Posterior vena cava (tissue), 2 donors: ENCODE results near the gene CD55. TPM values are rescaled to one million over a fixed set of nuclear protein-coding genes. Genes with fewer than 3 reads are reported as not detected.
"Not testable (repeated sequence)": the region's sequence is repeated elsewhere in the genome, so short reads cannot be mapped to it uniquely, and the experiment has no call there.

Source experiments
- DNase-seq: peaks from one replicate; pipeline ENCODE4 v3.0.0-alpha.2; 2020; ENCODE audit warnings: low spot score
- intact Hi-C, 2 donors: fragments of 100-400 bp; cut with DNase I; formaldehyde crosslinking; loops; one replicate each; pipeline versions ENCODE4 v1.14.1 to v1.14.2; 2022 to 2023
- total RNA-seq, 2 donors: library from RNA; stranded (reverse); fragmentation: NEBNext Ultra II Directional; extraction: Animal tissue kit (Norgen Biotek cat#: 25700); gene quantifications; one replicate each; pipeline ENCODE4 v1.2.1, GENCODE V29; 2021
- donor health status: DM: yes; HTN: yes; CAD: no.
- donor health status: DM: yes; HTN: yes; CAD: no.

CD55 gene
- total RNA-seq, 2 donors from 2014 or later: 52.7 to 53.2 TPM

- no peak for DNase-seq
- intact Hi-C loops: no loop called here
Observed at GRCh38 chr1:207302618-207303393, 18.7 kb upstream of the CD55 start.

DNA sequence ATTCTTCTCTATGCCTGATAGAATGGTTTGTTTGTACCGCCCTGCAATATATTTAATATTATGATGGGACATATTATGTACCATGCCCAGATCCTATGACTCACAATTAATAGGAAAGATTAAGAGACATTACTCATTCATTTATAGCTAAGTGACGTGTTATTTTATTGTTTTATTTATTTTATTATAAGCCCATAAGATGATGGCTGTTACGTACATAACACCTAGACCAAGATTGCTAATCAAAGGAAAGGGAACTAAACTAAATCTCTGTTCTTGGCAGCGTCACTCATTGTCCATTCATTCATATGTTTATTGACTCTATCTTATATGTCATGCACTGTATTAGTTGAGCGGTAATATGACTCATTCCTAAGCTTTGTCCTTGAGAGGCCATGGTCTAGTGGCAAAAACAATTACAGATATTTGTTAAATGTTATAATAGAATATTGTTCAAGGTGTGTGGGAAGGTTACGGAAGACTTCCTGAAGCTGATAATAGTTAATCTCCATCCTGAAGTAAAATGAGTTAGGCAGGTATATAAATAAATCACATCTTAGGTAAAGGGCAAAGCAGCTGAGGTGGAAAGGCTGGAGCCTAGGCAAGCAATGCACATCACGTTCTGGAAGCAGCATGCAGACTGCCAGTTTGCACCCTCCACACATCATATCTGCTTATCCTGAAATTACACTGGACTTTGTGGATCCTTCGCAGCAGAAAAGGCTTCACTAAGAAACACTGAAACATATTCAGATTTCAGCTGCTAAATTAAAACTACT lies 16.6 kb upstream of the CD55 start:
- DNase-seq: no peak
- intact Hi-C loops: no loop called here

DNA sequence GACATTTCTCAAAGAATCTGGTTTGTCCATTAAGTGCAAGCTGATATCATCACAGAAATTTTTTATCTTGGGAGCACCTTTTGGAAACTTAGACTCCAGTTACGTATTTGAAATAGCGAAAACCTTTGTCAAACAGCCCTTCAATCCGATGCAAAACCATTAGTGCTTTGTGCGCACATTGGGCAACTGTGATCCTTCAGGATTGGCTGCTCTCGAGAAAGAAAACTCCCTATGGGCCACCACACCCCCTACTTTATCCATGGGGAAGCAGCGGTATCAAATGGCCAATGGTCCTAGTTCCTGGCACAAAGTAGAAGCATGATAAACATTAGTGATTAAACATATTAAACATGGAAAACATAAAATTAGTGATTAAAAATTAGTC lies 16.0 kb upstream of the CD55 start:
- intact Hi-C loops: no loop called here
- DNase-seq: no peak

DNA sequence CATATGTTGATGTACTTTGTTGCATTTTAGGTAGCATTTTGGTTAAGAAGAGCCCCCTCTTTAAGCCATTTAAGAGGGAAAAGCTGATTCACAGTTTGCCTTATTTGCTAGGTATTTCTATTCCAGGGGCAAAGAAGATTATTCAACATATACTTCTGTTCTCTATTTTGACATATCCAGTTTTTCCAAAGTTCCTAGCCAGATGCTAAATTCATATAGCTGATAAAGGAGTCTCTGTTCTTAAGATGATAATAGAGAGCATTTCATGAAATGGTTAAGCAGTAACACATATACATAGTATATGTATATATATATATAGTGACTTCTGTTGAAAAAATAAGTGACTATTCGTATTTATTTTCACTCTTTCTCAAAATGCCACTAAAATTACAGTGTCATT lies 15.5 kb upstream of the CD55 start:
- intact Hi-C loops: no loop called here
- no peak for DNase-seq

DNA sequence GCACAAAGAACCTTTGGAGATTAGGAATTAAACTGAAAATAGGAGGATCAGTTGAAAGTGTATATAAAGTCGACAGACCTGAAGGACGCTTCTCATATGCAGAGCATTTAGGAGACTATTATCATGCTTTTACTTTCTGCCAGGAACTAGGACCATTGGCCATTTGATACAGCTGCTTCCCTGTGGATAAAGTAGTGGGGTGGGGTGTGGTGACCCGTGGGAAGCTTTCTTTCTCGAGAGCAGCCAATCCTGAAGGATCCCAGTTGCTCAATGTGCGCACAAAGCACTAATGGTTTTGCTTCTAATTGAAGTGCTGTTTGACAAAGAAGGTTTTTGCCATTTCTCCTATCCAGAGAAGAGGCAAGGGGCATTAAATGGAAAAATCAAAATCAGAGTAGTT lies 14.9 kb upstream of the CD55 start:
- intact Hi-C loops: no loop called here
- DNase-seq: no peak

DNA sequence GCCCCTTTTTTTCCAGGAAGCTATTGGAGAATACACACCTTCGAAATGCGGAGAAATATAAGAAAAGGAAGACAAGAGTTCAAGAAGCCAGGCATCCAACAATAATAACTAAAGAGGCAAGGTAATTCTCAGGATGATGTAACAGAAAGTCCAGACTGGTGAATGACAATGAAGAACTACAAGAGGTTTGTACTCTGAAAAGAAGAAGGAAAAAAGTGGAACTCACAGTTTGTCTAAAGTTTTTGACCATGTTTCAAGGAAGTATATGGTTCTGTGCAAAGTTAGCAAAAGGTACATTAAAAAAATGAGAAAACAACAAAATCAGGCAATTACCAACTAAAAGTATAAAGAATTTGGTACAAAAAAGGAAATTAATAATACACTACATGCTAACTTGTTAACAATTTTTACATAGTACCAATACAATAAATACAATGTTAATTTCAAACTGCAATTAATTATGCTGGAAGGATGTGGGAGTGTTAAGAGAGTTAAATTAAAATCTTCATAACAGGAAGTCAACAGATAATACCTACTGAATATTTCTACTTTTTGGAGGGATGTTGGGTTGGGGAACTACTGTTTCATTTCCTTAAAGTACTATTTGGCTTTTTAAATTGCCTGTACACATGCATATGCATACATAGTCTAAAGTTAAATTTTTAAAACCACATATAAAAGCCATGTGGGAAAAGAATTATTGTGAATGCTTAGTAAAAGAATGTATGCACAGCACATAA lies 12.9 kb upstream of the CD55 start:
- intact Hi-C loops: no loop called here
- DNase-seq: no peak

DNA sequence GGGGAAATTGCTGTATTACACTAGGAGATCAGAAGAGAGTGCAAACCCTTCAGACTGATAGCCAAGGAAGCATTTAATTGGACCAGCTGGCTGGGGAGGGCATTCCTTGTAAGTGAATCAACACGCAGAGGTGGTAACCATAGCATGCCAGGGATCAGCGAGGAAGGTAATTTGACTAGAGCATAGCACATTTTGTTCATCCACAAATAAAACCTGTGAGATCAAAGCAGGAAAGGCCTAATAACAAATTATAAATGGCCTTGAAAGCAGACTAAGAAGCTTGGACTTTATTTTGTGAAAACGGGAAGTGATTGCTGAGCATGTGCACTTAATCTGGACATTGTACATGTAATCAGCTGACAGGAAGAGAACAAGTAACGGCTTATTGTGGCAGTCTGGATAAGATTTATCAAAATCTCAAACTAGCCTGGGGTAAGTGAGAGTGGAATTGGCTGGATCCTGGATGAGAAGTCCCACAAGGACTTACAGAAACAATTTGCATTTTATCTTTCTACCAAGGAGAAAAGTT lies 11.7 kb upstream of the CD55 start:
- intact Hi-C loops: no loop called here
- no peak for DNase-seq

GRCh38 chr1:207311888-207312603 lies 9.4 kb upstream of the CD55 start:
- intact Hi-C loops: no loop called here

GRCh38 chr1:207312604-207312920 lies 8.9 kb upstream of the CD55 start:
- DNase-seq: no peak
- intact Hi-C loops: no loop called here

More at GRCh38 chr1:207311888-207312603, 9.4 kb upstream of the CD55 start:
- no peak for DNase-seq

DNA sequence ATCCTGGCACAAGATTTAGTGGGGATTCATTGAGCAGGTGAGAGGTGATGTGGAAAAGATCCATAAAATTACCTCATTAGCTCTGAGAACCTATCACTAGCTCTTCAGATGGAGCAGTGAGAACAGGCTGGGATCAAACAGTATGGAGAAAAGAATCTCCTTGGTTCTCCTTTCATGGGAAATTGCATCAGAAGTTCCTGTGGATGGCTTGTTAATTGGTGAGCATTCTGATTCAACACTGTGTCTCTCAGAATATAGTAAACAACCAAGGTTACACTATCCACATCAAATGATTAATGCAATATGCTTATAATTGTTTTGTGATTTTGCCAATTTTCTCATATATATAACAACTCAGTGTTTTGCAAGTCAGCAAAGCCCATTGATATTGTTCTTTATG lies 8.3 kb upstream of the CD55 start:
- no peak for DNase-seq
- intact Hi-C loops: no loop called here

DNA sequence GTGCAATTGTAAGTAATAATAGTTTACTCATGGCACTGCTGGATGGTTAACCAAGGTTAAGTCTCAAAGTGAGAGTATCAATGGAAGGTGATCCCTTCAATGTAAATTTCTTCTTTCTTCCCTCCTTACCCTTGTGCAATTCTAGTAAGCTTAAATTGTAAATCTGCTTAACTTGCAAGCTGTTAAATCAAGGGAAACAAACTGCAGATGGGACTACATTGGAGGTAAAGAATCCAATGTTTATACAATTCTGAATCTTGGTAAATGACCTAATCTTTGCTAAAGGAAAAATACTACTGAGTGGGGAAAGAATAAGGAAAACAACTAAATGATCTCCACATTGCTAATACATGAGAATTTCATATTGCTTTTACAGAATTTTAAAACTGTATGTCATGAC lies 6.7 kb upstream of the CD55 start:
- no peak for DNase-seq
- intact Hi-C loops: no loop called here

DNA sequence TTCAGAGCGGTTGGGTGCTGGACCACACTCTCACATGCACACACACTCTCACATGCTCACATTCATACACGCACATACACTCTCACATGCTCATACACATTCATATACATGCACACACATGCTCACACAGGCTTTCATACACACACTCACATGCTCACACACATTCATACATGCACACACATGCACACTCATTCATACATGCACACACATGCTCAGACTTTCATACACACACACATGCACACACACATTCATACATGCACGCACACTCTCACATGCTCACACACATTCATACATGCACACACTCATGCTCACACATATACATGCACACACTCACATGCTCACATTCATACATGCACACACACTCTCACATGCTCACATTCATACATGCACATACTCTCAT lies 6.0 kb upstream of the CD55 start:
- no peak for DNase-seq
- intact Hi-C loops: no loop called here

DNA sequence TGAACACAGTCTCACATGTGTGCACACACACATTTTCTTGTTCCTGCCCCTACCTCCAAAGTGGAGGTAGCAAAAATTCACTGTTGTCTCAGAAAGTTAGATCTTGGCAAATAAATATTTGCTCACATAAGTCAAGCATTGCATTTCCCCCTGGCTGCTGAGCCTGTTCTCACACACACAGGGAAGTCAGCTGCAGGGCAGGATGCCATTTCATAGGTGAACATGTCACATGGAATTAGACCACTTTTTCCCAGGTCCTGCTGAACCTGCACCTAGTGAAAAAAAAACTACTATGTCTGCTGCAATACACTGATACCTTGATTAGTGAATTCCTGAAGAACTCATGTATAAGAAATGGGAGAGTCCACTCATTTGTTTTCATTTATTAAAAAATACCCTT lies 5.3 kb upstream of the CD55 start:
- DNase-seq: no peak
- intact Hi-C loops: no loop called here

DNA sequence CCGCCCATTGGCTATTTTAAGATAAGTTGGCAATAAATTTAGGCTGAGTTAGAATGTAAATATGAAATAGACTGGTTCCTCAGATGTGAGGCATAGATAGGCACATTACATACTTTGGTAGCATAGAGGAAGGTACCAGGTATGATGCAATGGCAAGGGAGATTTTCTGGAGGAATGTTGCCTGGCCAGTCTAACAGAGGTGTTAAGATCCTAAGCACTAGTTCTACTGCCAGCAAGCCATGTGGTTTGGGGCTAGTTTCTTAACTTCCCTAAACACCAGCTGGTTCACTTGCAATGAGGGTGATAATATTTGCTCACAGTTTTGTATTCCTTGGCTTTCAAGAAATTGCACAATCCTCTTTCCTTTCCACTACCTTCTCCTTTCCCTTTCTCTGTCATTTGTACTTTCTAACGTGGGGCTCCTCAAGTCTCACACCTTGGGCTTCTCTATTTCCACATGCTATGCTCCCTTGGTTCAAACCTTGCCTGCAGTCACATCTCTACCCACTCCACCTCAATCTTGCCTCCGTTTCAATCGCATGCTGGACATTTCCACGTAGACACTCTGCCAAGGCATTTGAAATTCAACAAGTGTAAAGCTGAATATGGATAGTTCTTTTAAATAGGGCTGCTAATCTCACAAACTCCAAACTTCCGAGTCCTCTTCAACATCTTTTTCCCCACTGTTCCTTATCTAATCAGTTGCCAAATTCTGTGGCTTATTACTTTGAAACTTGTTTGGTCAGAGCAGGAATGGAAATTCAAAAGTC lies 4.7 kb upstream of the CD55 start:
- DNase-seq: no peak
- intact Hi-C loops: no loop called here

DNA sequence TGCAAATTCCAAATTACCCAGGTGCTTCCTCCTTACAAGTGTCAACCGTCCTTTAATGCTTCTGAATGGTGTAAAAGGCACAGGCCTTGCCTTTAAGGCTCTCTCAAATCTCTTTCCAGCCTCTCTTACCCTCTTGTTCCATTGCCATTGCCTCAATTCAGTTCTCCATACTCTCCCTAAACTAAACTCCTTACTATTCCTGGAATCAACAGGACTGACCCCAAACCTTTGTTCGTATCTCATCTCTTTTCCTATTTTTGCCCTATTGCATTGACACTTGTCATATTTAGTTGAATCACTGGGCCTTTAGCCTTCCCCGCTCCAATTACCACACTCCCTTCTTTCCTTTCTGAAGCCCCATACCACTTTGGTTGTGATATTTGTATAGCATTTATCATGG lies 3.9 kb upstream of the CD55 start:
- intact Hi-C loops: no loop called here
- DNase-seq: no peak

GRCh38 chr1:207318072-207318619 lies 3.3 kb upstream of the CD55 start:
- intact Hi-C loops: no loop called here
- no peak for DNase-seq

GRCh38 chr1:207319199-207319598 lies 2.3 kb upstream of the CD55 start:
- no peak for DNase-seq
- intact Hi-C loops: no loop called here

DNA sequence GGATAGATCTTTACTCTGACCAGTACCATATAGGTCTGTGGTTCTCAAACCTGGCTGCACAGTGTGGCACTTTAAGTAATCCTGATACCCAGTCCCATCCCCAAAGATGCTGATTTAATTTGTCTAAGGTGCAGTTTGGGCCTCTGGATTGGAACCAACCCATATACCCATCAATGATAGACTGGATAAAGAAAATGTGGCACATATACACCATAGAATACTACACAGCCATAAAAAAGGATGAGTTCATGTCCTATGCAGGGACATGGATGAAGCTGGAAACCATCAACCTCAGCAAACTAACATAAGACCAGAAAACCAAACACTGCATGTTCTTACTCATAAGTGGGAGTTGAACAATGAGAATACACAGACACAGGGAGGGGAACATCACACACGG lies 1.4 kb upstream of the CD55 start:
- intact Hi-C loops: loop anchor here in 1 of 2 donors (5.0 kb wide), 1 partner anchor 642 kb away; no protein-coding TSS in a partner anchor
- DNase-seq: not testable (repeated sequence)
